IMR-90 (cell line): Measurements from ENCODE around the gene ZNF146.

ENCODE experiments used
- BHLHE40 ChIP-seq: fragments of 150-350 bp; IDR thresholded peaks from 2 replicates; pipeline ENCODE4 v1.6.1; 2016; ENCODE audit warnings: mild to moderate bottlenecking, low read depth, low read length
- CHD1 ChIP-seq: IDR thresholded peaks from 2 replicates; pipeline ENCODE4 v1.6.1; 2012; ENCODE audit warnings: low read depth, low read length, improper control_type of control experiment
- CTCF ChIP-seq: conservative IDR thresholded peaks from 2 replicates; pipeline ENCODE4 v1.5.1; 2012; ENCODE audit warnings: mild to moderate bottlenecking, low read depth, low read length, improper control_type of control experiment
- ELK1 ChIP-seq: fragments of 150-350 bp; IDR thresholded peaks from 2 replicates; pipeline ENCODE4 v1.6.1; 2016; ENCODE audit warnings: low read depth, mild to moderate bottlenecking, low read length, moderate library complexity, borderline replicate concordance
- FOS ChIP-seq: fragments of 150-350 bp; IDR thresholded peaks from 2 replicates; pipeline ENCODE4 v1.6.1; 2016; ENCODE audit warnings: low read depth, low read length
- MAFK ChIP-seq: IDR thresholded peaks from 2 replicates; pipeline ENCODE4 v1.6.1; 2012; ENCODE audit warnings: low read depth, low read length, improper control_type of control experiment
- MAZ ChIP-seq: IDR thresholded peaks from 2 replicates; pipeline ENCODE4 v1.6.1; 2012; ENCODE audit warnings: low read depth, mild to moderate bottlenecking, low read length, improper control_type of control experiment, moderate library complexity, borderline replicate concordance
- MXI1 ChIP-seq: IDR thresholded peaks from 2 replicates; pipeline ENCODE4 v1.6.1; 2012; ENCODE audit warnings: low read depth, mild to moderate bottlenecking, low read length, moderate library complexity, borderline replicate concordance
- NFE2L2 ChIP-seq: fragments of 150-350 bp; IDR thresholded peaks from 2 replicates; pipeline ENCODE4 v1.6.1; 2016; ENCODE audit warnings: low read depth, mild to moderate bottlenecking, low read length
- POLR2A ChIP-seq: IDR thresholded peaks from 2 replicates; pipeline ENCODE4 v1.6.1; 2012; ENCODE audit warnings: mild to moderate bottlenecking, low read depth, low read length
- RAD21 ChIP-seq: IDR thresholded peaks from 2 replicates; pipeline ENCODE4 v1.6.1; 2012; ENCODE audit warnings: low read length, improper control_type of control experiment
- RFX5 ChIP-seq: IDR thresholded peaks from 2 replicates; pipeline ENCODE4 v1.8.0; 2012; ENCODE audit warnings: low read depth, mild to moderate bottlenecking, low read length, moderate library complexity
- SMC3 ChIP-seq: fragments of 150-350 bp; IDR thresholded peaks from 2 replicates; pipeline ENCODE4 v1.6.1; 2016; ENCODE audit warnings: low read depth, mild to moderate bottlenecking, antibody characterized with exemption, low read length, moderate library complexity
- USF2 ChIP-seq: fragments of 150-350 bp; IDR thresholded peaks from 2 replicates; pipeline ENCODE4 v1.6.1; 2017; ENCODE audit warnings: mild to moderate bottlenecking, antibody characterized with exemption, low read length, low read depth

GRCh38 chr19:36245210-36246005 is 30.5 kb downstream of the ZNF146 start:
- TF ChIP-seq CTCF (no peak), MAFK (no peak), BHLHE40 (no peak), POLR2A (no peak), USF2 (no peak), MAZ (no peak), FOS (no peak), RAD21 (no peak), RFX5 (no peak), SMC3 (no peak), ELK1 (no peak), CHD1 (no peak), MXI1 (no peak), NFE2L2 (no peak)
